ENCODE measurements around the gene DCAKD. TPM values are rescaled to one million over a fixed set of nuclear protein-coding genes. Genes with fewer than 3 reads are reported as not detected.

Gene DCAKD
- total RNA-seq, 1 donor from 2014 or later, result 68.1 TPM

GRCh38 chr17:44999433-44999832, 52.0 kb downstream of the DCAKD start:
- peaks cover 27% of the 10 kb centered on the region for H3K27me3 Mint-ChIP-seq
- H3K36me3 Mint-ChIP-seq (ENCODE audit: insufficient read depth), result no peaks in the 10 kb centered on the region

GRCh38 chr17:44998646-44999045, 52.8 kb downstream of the DCAKD start:
- H3K4me3 Mint-ChIP-seq (ENCODE audit: low read depth), result no peak overlapping the region
- H3K36me3 Mint-ChIP-seq (ENCODE audit: insufficient read depth), result no peaks in the 10 kb centered on the region
- no peak for TF ChIP-seq CTCF (IDR thresholded peaks at IDR 0.05; ENCODE audit: unreplicated experiment)
- H3K27me3 Mint-ChIP-seq, result peaks cover 27% of the 10 kb centered on the region
- no peak overlapping the region for H3K27ac Mint-ChIP-seq
- no peak for DNase-seq (ENCODE audit: low spot score, unreplicated experiment)
- peaks cover 9% of the 10 kb centered on the region for H3K9me3 Mint-ChIP-seq (ENCODE audit: low read depth)
- H3K4me1 Mint-ChIP-seq (ENCODE audit: low read depth), result peaks cover 23% of the 10 kb centered on the region

More at GRCh38 chr17:44999433-44999832, 52.0 kb downstream of the DCAKD start:
- peaks cover 9% of the 10 kb centered on the region for H3K9me3 Mint-ChIP-seq (ENCODE audit: low read depth)
- H3K4me3 Mint-ChIP-seq (ENCODE audit: low read depth), result no peak overlapping the region
- no peak overlapping the region for H3K27ac Mint-ChIP-seq
- no peak for TF ChIP-seq CTCF (IDR thresholded peaks at IDR 0.05; ENCODE audit: unreplicated experiment)
- peaks cover 31% of the 10 kb centered on the region for H3K4me1 Mint-ChIP-seq (ENCODE audit: low read depth)
- DNase-seq (ENCODE audit: low spot score, unreplicated experiment), result no peak

GRCh38 chr17:44997733-44998520, 53.5 kb downstream of the DCAKD start:
- no peak for TF ChIP-seq CTCF (IDR thresholded peaks at IDR 0.05; ENCODE audit: unreplicated experiment)
- Mint-ChIP-seq H3K9me3 (ENCODE audit: low read depth) (peaks cover 9% of the 10 kb centered on the region), H3K27me3 (peaks cover 23% of the 10 kb centered on the region), H3K4me1 (ENCODE audit: low read depth) (peaks cover 20% of the 10 kb centered on the region), H3K36me3 (ENCODE audit: insufficient read depth) (no peaks in the 10 kb centered on the region), H3K27ac (no peak overlapping the region), H3K4me3 (ENCODE audit: low read depth) (no peak overlapping the region)
- no peak for DNase-seq (ENCODE audit: low spot score, unreplicated experiment)

- no peak for TF ChIP-seq CTCF (IDR thresholded peaks at IDR 0.05; ENCODE audit: unreplicated experiment)
- Mint-ChIP-seq H3K4me1 (ENCODE audit: low read depth) (peaks cover 23% of the 10 kb centered on the region), H3K9me3 (ENCODE audit: low read depth) (peaks cover 9% of the 10 kb centered on the region), H3K36me3 (ENCODE audit: insufficient read depth) (no peaks in the 10 kb centered on the region), H3K27ac (no peak overlapping the region), H3K4me3 (ENCODE audit: low read depth) (no peak overlapping the region), H3K27me3 (peaks cover 27% of the 10 kb centered on the region)
- DNase-seq (ENCODE audit: low spot score, unreplicated experiment), result no peak
Observed at GRCh38 chr17:44996304-44996703, 55.1 kb downstream of the DCAKD start.

- peaks cover 9% of the 10 kb centered on the region for H3K9me3 Mint-ChIP-seq (ENCODE audit: low read depth)
- no peak for DNase-seq (ENCODE audit: low spot score, unreplicated experiment)
- no peaks in the 10 kb centered on the region for H3K36me3 Mint-ChIP-seq (ENCODE audit: insufficient read depth)
- peaks cover 20% of the 10 kb centered on the region for H3K4me1 Mint-ChIP-seq (ENCODE audit: low read depth)
- no peak for TF ChIP-seq CTCF (IDR thresholded peaks at IDR 0.05; ENCODE audit: unreplicated experiment)
- H3K27me3 Mint-ChIP-seq, result peaks cover 27% of the 10 kb centered on the region
- no peak overlapping the region for H3K4me3 Mint-ChIP-seq (ENCODE audit: low read depth)
- H3K27ac Mint-ChIP-seq, result no peak overlapping the region
Observed at GRCh38 chr17:44995436-44996001, 55.9 kb downstream of the DCAKD start.

Data from progenitor cell of endocrine pancreas (in vitro differentiated cells).